IPS-15b (cell line): ENCODE results near the gene NOTUM.
"Not testable (repeated sequence)": the region's sequence is repeated elsewhere in the genome, so short reads cannot be mapped to it uniquely, and the experiment has no call there.

Experiments
- H3K27me3 ChIP-seq: one replicate; pipeline ENCODE4 v1.6.1; 2013; ENCODE audit warnings: low read length; ENCODE audit not compliant: control insufficient read depth, insufficient read depth
- H3K36me3 ChIP-seq: one replicate; pipeline ENCODE4 v1.6.1; 2013; ENCODE audit warnings: low read length; ENCODE audit not compliant: control insufficient read depth, insufficient read depth
- H3K4me1 ChIP-seq: one replicate; pipeline ENCODE4 v1.6.1; 2013; ENCODE audit warnings: mild to moderate bottlenecking, low read length; ENCODE audit not compliant: control insufficient read depth, insufficient read depth
- H3K4me3 ChIP-seq: one replicate; pipeline ENCODE4 v1.5.1; 2013; ENCODE audit warnings: low read depth, low read length
- H3K9ac ChIP-seq: one replicate; pipeline ENCODE4 v1.6.1; 2013; ENCODE audit warnings: low read depth, mild to moderate bottlenecking, low read length
- H3K9me3 ChIP-seq: one replicate; pipeline ENCODE4 v1.6.1; 2013; ENCODE audit warnings: mild to moderate bottlenecking, low read length; ENCODE audit not compliant: control insufficient read depth, insufficient read depth

Gene NOTUM

GRCh38 chr17:81925860-81926450 lies 35.0 kb downstream of the NOTUM start:
- H3K4me3 ChIP-seq, result peak overlapping the region; percentile 68
- H3K27me3 ChIP-seq, result peaks cover 3% of the 10 kb centered on the region
- H3K9ac ChIP-seq, result peak overlapping the region; percentile 73
- H3K9me3 ChIP-seq, result no peaks in the 10 kb centered on the region
- H3K4me1 ChIP-seq, result peaks cover 11% of the 10 kb centered on the region
- peaks cover 18% of the 10 kb centered on the region for H3K36me3 ChIP-seq

GRCh38 chr17:81924557-81925532 lies 36.1 kb downstream of the NOTUM start:
- Histone ChIP-seq H3K9ac (peak overlapping the region; percentile 54), H3K4me3 (peak overlapping the region; percentile 35), H3K4me1 (peaks cover 11% of the 10 kb centered on the region), H3K9me3 (no peaks in the 10 kb centered on the region), H3K27me3 (peaks cover 3% of the 10 kb centered on the region), H3K36me3 (peaks cover 24% of the 10 kb centered on the region)

GRCh38 chr17:81923302-81924260 lies 37.4 kb downstream of the NOTUM start:
- H3K9me3 ChIP-seq, result no peaks in the 10 kb centered on the region
- H3K27me3 ChIP-seq, result no peaks in the 10 kb centered on the region
- H3K9ac ChIP-seq, result peak overlapping the region; percentile 54
- peaks cover 11% of the 10 kb centered on the region for H3K4me1 ChIP-seq
- peaks cover 32% of the 10 kb centered on the region for H3K36me3 ChIP-seq
- peak overlapping the region; percentile 35 for H3K4me3 ChIP-seq

- H3K9ac ChIP-seq, result no peak overlapping the region
- H3K36me3 ChIP-seq, result peaks cover 32% of the 10 kb centered on the region
- no peaks in the 10 kb centered on the region for H3K27me3 ChIP-seq
- H3K4me3 ChIP-seq, result no peak overlapping the region
- no peaks in the 10 kb centered on the region for H3K9me3 ChIP-seq
- H3K4me1 ChIP-seq, result peaks cover 11% of the 10 kb centered on the region
These were observed 38.3 kb downstream of the NOTUM start for GRCh38 chr17:81922566-81923301.

- Histone ChIP-seq H3K36me3 (peaks cover 32% of the 10 kb centered on the region), H3K4me3 (no peak overlapping the region), H3K9me3 (no peaks in the 10 kb centered on the region), H3K4me1 (peaks cover 14% of the 10 kb centered on the region), H3K9ac (no peak overlapping the region), H3K27me3 (no peaks in the 10 kb centered on the region)
These were observed 38.9 kb downstream of the NOTUM start for GRCh38 chr17:81921996-81922565.

GRCh38 chr17:81921537-81921862 lies 39.5 kb downstream of the NOTUM start:
- Histone ChIP-seq H3K4me1 (peaks cover 18% of the 10 kb centered on the region), H3K9ac (no peak overlapping the region), H3K4me3 (no peak overlapping the region), H3K27me3 (no peaks in the 10 kb centered on the region), H3K9me3 (no peaks in the 10 kb centered on the region), H3K36me3 (peaks cover 32% of the 10 kb centered on the region)

GRCh38 chr17:81920612-81921536 lies 40.1 kb downstream of the NOTUM start:
- H3K27me3 ChIP-seq, result no peaks in the 10 kb centered on the region
- no peak overlapping the region for H3K4me3 ChIP-seq
- peaks cover 13% of the 10 kb centered on the region for H3K4me1 ChIP-seq

GRCh38 chr17:81918832-81919545 lies 42.0 kb downstream of the NOTUM start:
- Histone ChIP-seq H3K9ac (no peak overlapping the region), H3K4me3 (no peak overlapping the region), H3K4me1 (peaks cover 6% of the 10 kb centered on the region), H3K9me3 (no peaks in the 10 kb centered on the region), H3K27me3 (no peaks in the 10 kb centered on the region), H3K36me3 (peaks cover 51% of the 10 kb centered on the region)

More at GRCh38 chr17:81920612-81921536, 40.1 kb downstream of the NOTUM start:
- Histone ChIP-seq H3K36me3 (peaks cover 33% of the 10 kb centered on the region), H3K9ac (no peak overlapping the region), H3K9me3 (no peaks in the 10 kb centered on the region)

- H3K4me1 ChIP-seq, H3K27me3 ChIP-seq, H3K4me3 ChIP-seq, H3K9me3 ChIP-seq, H3K9ac ChIP-seq: not testable (repeated sequence)
- peaks cover 58% of the 10 kb centered on the region for H3K36me3 ChIP-seq
These were observed 42.7 kb downstream of the NOTUM start for GRCh38 chr17:81918333-81918669.
